K562 (cell line): Measurements from ENCODE around the gene PYM1. TPM values are rescaled to one million over a fixed set of nuclear protein-coding genes. Genes with fewer than 3 reads are reported as not detected.

Source experiments
- ATAC-seq: fragments of 200-7000 bp; cut with Tn5 transposase; 3 replicates; pipeline ENCODE4 v1.9.1; 2020; ENCODE audit warnings: moderate library complexity
- BruUV-seq: library from RNA; stranded (reverse); fragments of 400-500 nt; replicated peaks from 2 replicates; lab custom pipeline; 2021; lab: Mats Ljungman, UMichigan
- CTCF ChIA-PET: fragments of 300-600 bp; formaldehyde crosslinking; extraction: SDS; loops from one replicate; lab custom pipeline; 2021; ENCODE audit warnings: low intra/inter-chr PET ratio; lab: Yijun Ruan, JAX
- POLR2A ChIA-PET: fragments of 300-600, 350-650 bp; sonication (Branson Sonifier 250); formaldehyde crosslinking; extraction: SDS; loops from one replicate; lab custom pipeline; 2021; ENCODE audit warnings: antibody characterized with exemption, inconsistent platforms; lab: Yijun Ruan, JAX
- DNase-seq, 4 experiments: peaks; one replicate each; pipeline versions ENCODE4 v3.0.0 to v3.0.0-alpha.2; 2011 to 2018; ENCODE audit warnings: low spot score in 3 of 4, mixed read lengths in 3 of 4; ENCODE audit errors: extremely low read depth in 1 of 4
- FAIRE-seq: peaks from 2 replicates; lab custom pipeline; 2011; peaks lifted over from hg19 to GRCh38; lab: Jason Lieb, UNC
- H2AFZ ChIP-seq: 2 replicates; pipeline ENCODE4 v1.6.0; 2011; ENCODE audit warnings: low read depth, low read length, control low read depth, inconsistent platforms
- H3K27ac ChIP-seq: fragments of 200-600 bp; 3 replicates; pipeline ENCODE4 v1.8.0; 2011; ENCODE audit warnings: low read depth, mild to moderate bottlenecking, control low read depth, inconsistent platforms, low read length, moderate library complexity, mixed read lengths; ENCODE audit errors: extremely low read depth
- H3K27me3 ChIP-seq, 2 experiments: fragments of 300-600 bp in 1 of 2; 2 replicates in 1 of 2; 3 replicates in 1 of 2; pipeline versions ENCODE4 v1.6.0 to v1.8.0; 2011; ENCODE audit warnings: inconsistent platforms in 2 of 2, low read length in 2 of 2, mild to moderate bottlenecking in 1 of 2, mixed read lengths in 1 of 2, moderate library complexity in 1 of 2; ENCODE audit not compliant: control insufficient read depth in 2 of 2, insufficient read depth in 2 of 2
- H3K36me3 ChIP-seq: fragments of 300-600 bp; 3 replicates; pipeline ENCODE4 v1.8.0; 2011; ENCODE audit warnings: mild to moderate bottlenecking, low read length, inconsistent platforms; ENCODE audit not compliant: control insufficient read depth, insufficient read depth
- H3K4me1 ChIP-seq, 2 experiments: fragments of 200-600 bp in 1 of 2; replicated peaks in 1 of 2; 2 replicates in 1 of 2; 3 replicates in 1 of 2; pipeline versions ENCODE4 v1.5.1 to v1.8.0; 2011; ENCODE audit warnings: inconsistent platforms in 2 of 2, low read length in 2 of 2, mild to moderate bottlenecking in 1 of 2, mixed read lengths in 1 of 2, moderate library complexity in 1 of 2; ENCODE audit not compliant: control insufficient read depth in 2 of 2, insufficient read depth in 2 of 2
- H3K4me2 ChIP-seq: 2 replicates; pipeline ENCODE4 v1.6.1; 2011; ENCODE audit warnings: low read length, control low read depth, inconsistent platforms, mixed read lengths; ENCODE audit not compliant: insufficient read depth
- H3K4me3 ChIP-seq: fragments of 200-600 bp; sonication (generic), shearing (Covaris generic); 2 replicates; pipeline ENCODE4 v1.5.1; 2016; ENCODE audit warnings: control low read depth, inconsistent platforms
- H3K79me2 ChIP-seq: fragments of 200-600 bp; 3 replicates; pipeline ENCODE4 v1.8.0; 2011; ENCODE audit warnings: low read length, inconsistent platforms; ENCODE audit not compliant: control insufficient read depth, insufficient read depth
- H3K9ac ChIP-seq, 2 experiments: 2 replicates each; pipeline versions ENCODE4 v1.6.0 to v1.6.1; 2011; ENCODE audit warnings: low read depth in 2 of 2, low read length in 2 of 2, control low read depth in 1 of 2, inconsistent platforms in 1 of 2, mild to moderate bottlenecking in 1 of 2, mixed read lengths in 1 of 2; ENCODE audit not compliant: insufficient read depth in 1 of 2
- H3K9me1 ChIP-seq: one replicate; pipeline ENCODE4 v1.6.0; 2011; ENCODE audit warnings: inconsistent platforms, mild to moderate bottlenecking, low read length, moderate library complexity; ENCODE audit not compliant: control insufficient read depth, insufficient read depth
- H3K9me3 ChIP-seq: replicated peaks from 2 replicates; pipeline ENCODE4 v1.5.1; 2011; ENCODE audit warnings: low read depth, low read length, inconsistent platforms; ENCODE audit not compliant: control insufficient read depth, insufficient read depth
- H4K20me1 ChIP-seq: replicated peaks from 2 replicates; pipeline ENCODE4 v1.6.1; 2011; ENCODE audit warnings: low read length, inconsistent platforms, mixed read lengths; ENCODE audit not compliant: control insufficient read depth, insufficient read depth
- ILF3 ChIP-seq: fragments of 450-650 bp; IDR thresholded peaks from 2 replicates; pipeline ENCODE4 v1.6.1; 2018; ENCODE audit warnings: antibody characterized with exemption, mild to moderate bottlenecking, moderate library complexity, borderline replicate concordance
- NFIX ChIP-seq: fragments of 250-450 bp; sonication (Bioruptor Pico); IDR thresholded peaks from 2 replicates; pipeline ENCODE4 v1.4.0; 2020; ENCODE audit warnings: low read depth, mild to moderate bottlenecking, moderate library complexity
- PML ChIP-seq: IDR thresholded peaks from 2 replicates; pipeline ENCODE4 v1.6.1; 2012; ENCODE audit warnings: low read length, inconsistent platforms
- POLR3G ChIP-seq: IDR thresholded peaks from 2 replicates; pipeline ENCODE4 v1.6.1; 2011; ENCODE audit not compliant: insufficient read length, insufficient replicate concordance; ENCODE audit errors: extremely low read depth
- THRA ChIP-seq: fragments of 450-650 bp; IDR thresholded peaks from 2 replicates; pipeline ENCODE4 v1.6.1; 2017; ENCODE audit warnings: mild to moderate bottlenecking, moderate library complexity
- ZNF717 ChIP-seq: fragments of 250-450 bp; sonication (Bioruptor Pico); IDR thresholded peaks from 2 replicates; pipeline ENCODE4 v1.5.0; 2021
- WGBS: fragments of 100-300 bp; shearing (Covaris generic); methylation state at CpG from one replicate; pipeline ENCODE4 v1.1.6; 2016; ENCODE audit warnings: low coverage, mixed read lengths; ENCODE audit not compliant: insufficient coverage; ENCODE audit errors: missing lambda C conversion rate; 5-methylcytosine and 5-hydroxymethylcytosine counted together
- in situ Hi-C: fragments of 300-500 bp; cut with MboI; formaldehyde crosslinking; loops from 4 replicates; pipeline ENCODE4 v1.15.0; 2018; ENCODE audit warnings: inconsistent platforms, mixed read lengths
- intact Hi-C: fragments of 100-400 bp; cut with micrococcal nuclease; formaldehyde crosslinking; loops from 2 replicates; pipeline ENCODE4 v1.14.2; 2022
- polyA plus RNA-seq, 8 experiments: library from polyadenylated mRNA; depleted of rRNA in 4 of 8; stranded (reverse) in 5 of 8; unstranded in 3 of 8; fragments of >200 nt; fragmentation: Nextera tagmentation in 2 of 8; fragmentation: Illumina TruSeq in 1 of 8; extraction: Ambion mirVana in 2 of 8; extraction: Trizol in 1 of 8; gene quantifications; 2 replicates each; pipeline versions ENCODE4 v1.2.1 to v1.2.3, GENCODE V29; 2011 to 2014; ENCODE audit warnings: inconsistent platforms in 1 of 8, missing spikeins in 1 of 8
- total RNA-seq, 7 experiments: library from RNA; depleted of rRNA in 6 of 7; stranded (reverse); fragments of >200 nt in 6 of 7; fragmentation: Illumina TruSeq in 2 of 7; extraction: Trizol in 2 of 7; gene quantifications; 2 replicates each; pipeline versions ENCODE4 v1.2.1 to v1.2.3, GENCODE V29; 2011 to 2021; ENCODE audit warnings: low replicate concordance in 1 of 7
- TF ChIP-seq, protein P1 (sequence below): IDR thresholded peaks from 2 replicates; pipeline ENCODE4 v1.6.1; 2016; ENCODE audit warnings: missing genetic modification characterization, missing compliant biosample characterization
- TF ChIP-seq, protein P2 (sequence below): fragments of 450-650 bp; IDR thresholded peaks from 2 replicates; pipeline ENCODE4 v1.6.1; 2016; ENCODE audit warnings: low read depth, mild to moderate bottlenecking, moderate library complexity
- TF ChIP-seq, protein P3 (sequence below): fragments of 200-800 bp; sonication (Bioruptor generic); IDR thresholded peaks from 2 replicates; pipeline ENCODE4 v1.6.1; 2017; ENCODE audit warnings: missing genetic modification characterization, missing compliant biosample characterization

The PYM1 gene
- total and polyA plus RNA-seq, 9 of the 15 experiments (the other 6 are each of a cell fraction or from before 2014, with no cell fraction given), result 29.0 to 51.3 (median 34.1) TPM

- in situ Hi-C loops, result no loop called here
- H3K79me2 ChIP-seq, result peaks cover 9% of the 10 kb centered on the region; the same call in 2 of the 3 replicates
- no peaks in the 10 kb centered on the region for H4K20me1 ChIP-seq
- H3K4me2 ChIP-seq, result no peak overlapping the region
- intact Hi-C loops, result no loop called here
- no TSS peak for BruUV-seq
- no peak overlapping the region for H3K4me3 ChIP-seq
- no peaks in the 10 kb centered on the region for H3K36me3 ChIP-seq
- peaks cover 26 to 27% of the 10 kb centered on the region in 2 experiments; a peak in 4 of 5 replicates for H3K4me1 ChIP-seq
- no peak overlapping the region for H3K9ac ChIP-seq
- 84% methylated on average over 6 of the region's 7 CpGs for WGBS
- DNase-seq, result no peak
- TF ChIP-seq, protein P1, sequence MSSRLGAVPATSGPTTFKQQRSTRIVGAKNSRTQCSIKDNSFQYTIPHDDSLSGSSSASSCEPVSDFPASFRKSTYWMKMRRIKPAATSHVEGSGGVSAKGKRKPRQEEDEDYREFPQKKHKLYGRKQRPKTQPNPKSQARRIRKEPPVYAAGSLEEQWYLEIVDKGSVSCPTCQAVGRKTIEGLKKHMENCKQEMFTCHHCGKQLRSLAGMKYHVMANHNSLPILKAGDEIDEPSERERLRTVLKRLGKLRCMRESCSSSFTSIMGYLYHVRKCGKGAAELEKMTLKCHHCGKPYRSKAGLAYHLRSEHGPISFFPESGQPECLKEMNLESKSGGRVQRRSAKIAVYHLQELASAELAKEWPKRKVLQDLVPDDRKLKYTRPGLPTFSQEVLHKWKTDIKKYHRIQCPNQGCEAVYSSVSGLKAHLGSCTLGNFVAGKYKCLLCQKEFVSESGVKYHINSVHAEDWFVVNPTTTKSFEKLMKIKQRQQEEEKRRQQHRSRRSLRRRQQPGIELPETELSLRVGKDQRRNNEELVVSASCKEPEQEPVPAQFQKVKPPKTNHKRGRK (tag), result no peak
- no peak for TF ChIP-seq THRA
- TF ChIP-seq, protein P2, sequence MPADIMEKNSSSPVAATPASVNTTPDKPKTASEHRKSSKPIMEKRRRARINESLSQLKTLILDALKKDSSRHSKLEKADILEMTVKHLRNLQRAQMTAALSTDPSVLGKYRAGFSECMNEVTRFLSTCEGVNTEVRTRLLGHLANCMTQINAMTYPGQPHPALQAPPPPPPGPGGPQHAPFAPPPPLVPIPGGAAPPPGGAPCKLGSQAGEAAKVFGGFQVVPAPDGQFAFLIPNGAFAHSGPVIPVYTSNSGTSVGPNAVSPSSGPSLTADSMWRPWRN, result no peak
- TF ChIP-seq, protein P3, sequence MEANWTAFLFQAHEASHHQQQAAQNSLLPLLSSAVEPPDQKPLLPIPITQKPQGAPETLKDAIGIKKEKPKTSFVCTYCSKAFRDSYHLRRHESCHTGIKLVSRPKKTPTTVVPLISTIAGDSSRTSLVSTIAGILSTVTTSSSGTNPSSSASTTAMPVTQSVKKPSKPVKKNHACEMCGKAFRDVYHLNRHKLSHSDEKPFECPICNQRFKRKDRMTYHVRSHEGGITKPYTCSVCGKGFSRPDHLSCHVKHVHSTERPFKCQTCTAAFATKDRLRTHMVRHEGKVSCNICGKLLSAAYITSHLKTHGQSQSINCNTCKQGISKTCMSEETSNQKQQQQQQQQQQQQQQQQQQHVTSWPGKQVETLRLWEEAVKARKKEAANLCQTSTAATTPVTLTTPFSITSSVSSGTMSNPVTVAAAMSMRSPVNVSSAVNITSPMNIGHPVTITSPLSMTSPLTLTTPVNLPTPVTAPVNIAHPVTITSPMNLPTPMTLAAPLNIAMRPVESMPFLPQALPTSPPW (CRISPR knock-in tag), result no peak
- no peak for TF ChIP-seq POLR3G
- no peak for TF ChIP-seq NFIX
- TF ChIP-seq PML, result no peak
- TF ChIP-seq ZNF717 (CRISPR knock-in tag), result no peak
- TF ChIP-seq ILF3, result no peak
- H3K27me3 ChIP-seq, result no peaks in the 10 kb centered on the region
- no peaks in the 10 kb centered on the region for H3K9me3 ChIP-seq
- no peaks in the 10 kb centered on the region for H3K9me1 ChIP-seq
- POLR2A ChIA-PET, result interaction anchor here (0.6 to 1.4 kb wide), 3 partner anchors 38 to 115 kb away, joined by 3 to 5 read pairs (median 4); partner anchors contain the start of gene ORMDL2
- no peak for FAIRE-seq
- no peak overlapping the region for H2AFZ ChIP-seq
- no peak for ATAC-seq
- CTCF ChIA-PET, result interaction anchor here (0.6 kb wide), 1 partner anchor 41 kb away, joined by 3 read pairs; no protein-coding TSS in a partner anchor
- H3K27ac ChIP-seq, result no peak overlapping the region
Measured at GRCh38 chr12:55933169-55933798, 5.6 kb upstream of the PYM1 start.
